SH-SY5Y (cell line): Measurements from ENCODE around the gene CCNH.

Source experiments
- GATA2 ChIP-seq: IDR thresholded peaks from 2 replicates; pipeline ENCODE4 v1.6.1; 2011; ENCODE audit warnings: mild to moderate bottlenecking, low read depth, low read length
- GATA3 ChIP-seq: IDR thresholded peaks from 2 replicates; pipeline ENCODE4 v1.6.1; 2011; ENCODE audit warnings: low read depth, mild to moderate bottlenecking, low read length, moderate library complexity

- TF ChIP-seq GATA3 (no peak), GATA2 (no peak)
Observed at GRCh38 chr5:87435144-87435694, 22.5 kb upstream of the CCNH start.
